Measurements from ENCODE around the gene PTPRT. TPM values are rescaled to one million over a fixed set of nuclear protein-coding genes. Genes with fewer than 3 reads are reported as not detected.

Gene PTPRT
- total RNA-seq, 1 donor from 2014 or later, result not detected

GRCh38 chr20:42955713-42956112 lies 234.0 kb downstream of the PTPRT start:
- H3K9me3 Mint-ChIP-seq (ENCODE audit: low read depth), result peaks cover 15% of the 10 kb centered on the region
- no peak for TF ChIP-seq CTCF (IDR thresholded peaks at IDR 0.05)
- H3K36me3 Mint-ChIP-seq (ENCODE audit: low read depth), result no peaks in the 10 kb centered on the region
- H3K4me3 Mint-ChIP-seq (ENCODE audit: unreplicated experiment), result no peak overlapping the region
- H3K4me1 Mint-ChIP-seq (ENCODE audit: low read depth), result no peaks in the 10 kb centered on the region
- no peak overlapping the region for H3K27ac Mint-ChIP-seq (ENCODE audit: unreplicated experiment)
- H3K27me3 Mint-ChIP-seq (ENCODE audit: low read depth), result no peaks in the 10 kb centered on the region
- DNase-seq (ENCODE audit: low spot score), result no peak

- no peak for DNase-seq (ENCODE audit: low spot score)
- Mint-ChIP-seq H3K27me3 (ENCODE audit: low read depth) (no peaks in the 10 kb centered on the region), H3K9me3 (ENCODE audit: low read depth) (peaks cover 15% of the 10 kb centered on the region), H3K4me1 (ENCODE audit: low read depth) (no peaks in the 10 kb centered on the region), H3K36me3 (ENCODE audit: low read depth) (no peaks in the 10 kb centered on the region), H3K27ac (ENCODE audit: unreplicated experiment) (no peak overlapping the region), H3K4me3 (ENCODE audit: unreplicated experiment) (no peak overlapping the region)
- no peak for TF ChIP-seq CTCF (IDR thresholded peaks at IDR 0.05)
Measured at GRCh38 chr20:42954951-42955350, 234.8 kb downstream of the PTPRT start.

- H3K9me3 Mint-ChIP-seq (ENCODE audit: low read depth), result peaks cover 34% of the 10 kb centered on the region
- no peak overlapping the region for H3K4me3 Mint-ChIP-seq (ENCODE audit: unreplicated experiment)
- H3K36me3 Mint-ChIP-seq (ENCODE audit: low read depth), result no peaks in the 10 kb centered on the region
- no peak overlapping the region for H3K27ac Mint-ChIP-seq (ENCODE audit: unreplicated experiment)
- no peak for TF ChIP-seq CTCF (IDR thresholded peaks at IDR 0.05)
- no peaks in the 10 kb centered on the region for H3K4me1 Mint-ChIP-seq (ENCODE audit: low read depth)
- no peaks in the 10 kb centered on the region for H3K27me3 Mint-ChIP-seq (ENCODE audit: low read depth)
- no peak for DNase-seq (ENCODE audit: low spot score)
Measured at GRCh38 chr20:42949950-42950349, 239.8 kb downstream of the PTPRT start.

- no peak overlapping the region for H3K4me3 Mint-ChIP-seq (ENCODE audit: unreplicated experiment)
- no peak for TF ChIP-seq CTCF (IDR thresholded peaks at IDR 0.05)
- H3K27ac Mint-ChIP-seq (ENCODE audit: unreplicated experiment), result no peak overlapping the region
- H3K27me3 Mint-ChIP-seq (ENCODE audit: low read depth), result no peaks in the 10 kb centered on the region
- no peaks in the 10 kb centered on the region for H3K36me3 Mint-ChIP-seq (ENCODE audit: low read depth)
- no peak for DNase-seq (ENCODE audit: low spot score)
- no peaks in the 10 kb centered on the region for H3K4me1 Mint-ChIP-seq (ENCODE audit: low read depth)
- H3K9me3 Mint-ChIP-seq (ENCODE audit: low read depth), result peaks cover 37% of the 10 kb centered on the region
Measured at GRCh38 chr20:42945234-42945994, 244.3 kb downstream of the PTPRT start.

- no peak for TF ChIP-seq CTCF (IDR thresholded peaks at IDR 0.05)
- Mint-ChIP-seq H3K36me3 (ENCODE audit: low read depth) (no peaks in the 10 kb centered on the region), H3K27me3 (ENCODE audit: low read depth) (no peaks in the 10 kb centered on the region), H3K4me1 (ENCODE audit: low read depth) (no peaks in the 10 kb centered on the region), H3K9me3 (ENCODE audit: low read depth) (peaks cover 19% of the 10 kb centered on the region), H3K4me3 (ENCODE audit: unreplicated experiment) (no peak overlapping the region), H3K27ac (ENCODE audit: unreplicated experiment) (no peak overlapping the region)
- DNase-seq (ENCODE audit: low spot score), result no peak
Measured at GRCh38 chr20:42941629-42942028, 248.1 kb downstream of the PTPRT start.

All from chondrocyte (in vitro differentiated cells).